ENCODE results near the gene ARHGAP25. TPM values are rescaled to one million over a fixed set of nuclear protein-coding genes. Genes with fewer than 3 reads are reported as not detected.

Gene ARHGAP25
- total RNA-seq, 1 donor from 2014 or later, result 1.2 TPM

DNA sequence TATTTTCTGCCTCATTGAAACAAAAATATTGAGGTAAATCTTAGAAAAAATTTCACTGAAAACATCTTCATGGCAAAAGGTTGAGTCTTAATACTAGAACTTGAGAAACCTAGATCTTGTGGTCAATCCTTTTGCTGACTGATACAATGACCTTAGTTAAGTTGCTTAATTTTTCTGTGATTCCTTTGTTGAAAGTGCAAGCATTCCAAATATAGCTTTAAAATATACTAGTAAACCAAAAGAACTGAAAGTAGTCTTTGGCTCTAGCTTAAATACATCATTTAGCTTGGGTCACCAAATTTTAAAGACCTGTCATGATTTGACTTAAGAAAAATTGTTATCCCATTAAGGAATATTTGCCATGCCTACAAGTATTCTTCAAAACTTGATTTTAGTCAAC is 119.9 kb downstream of the ARHGAP25 start:
- no peak for DNase-seq (ENCODE audit: low spot score in 2 of 2)
- no peak for FAIRE-seq

DNA sequence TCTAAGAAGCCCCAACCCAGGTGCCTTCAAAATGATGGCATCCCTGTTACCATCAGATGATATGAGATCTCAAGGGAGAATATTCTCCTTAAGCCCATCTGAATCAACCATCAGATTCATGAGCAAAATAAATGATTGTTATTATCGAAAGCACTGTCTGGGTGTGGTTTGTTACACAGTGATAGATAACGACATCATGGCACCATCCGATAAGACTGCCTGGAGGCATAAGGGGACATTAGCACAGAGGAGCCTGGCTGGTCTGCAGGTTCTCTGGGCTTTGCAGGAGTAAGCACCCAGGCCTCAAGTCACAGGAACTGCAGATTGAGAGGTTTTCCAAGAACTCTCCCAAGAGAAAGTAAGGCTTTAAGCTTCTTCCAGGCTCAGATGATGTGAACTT is 120.9 kb downstream of the ARHGAP25 start:
- FAIRE-seq, result no peak
- DNase-seq (ENCODE audit: low spot score in 2 of 2), result no peak

DNA sequence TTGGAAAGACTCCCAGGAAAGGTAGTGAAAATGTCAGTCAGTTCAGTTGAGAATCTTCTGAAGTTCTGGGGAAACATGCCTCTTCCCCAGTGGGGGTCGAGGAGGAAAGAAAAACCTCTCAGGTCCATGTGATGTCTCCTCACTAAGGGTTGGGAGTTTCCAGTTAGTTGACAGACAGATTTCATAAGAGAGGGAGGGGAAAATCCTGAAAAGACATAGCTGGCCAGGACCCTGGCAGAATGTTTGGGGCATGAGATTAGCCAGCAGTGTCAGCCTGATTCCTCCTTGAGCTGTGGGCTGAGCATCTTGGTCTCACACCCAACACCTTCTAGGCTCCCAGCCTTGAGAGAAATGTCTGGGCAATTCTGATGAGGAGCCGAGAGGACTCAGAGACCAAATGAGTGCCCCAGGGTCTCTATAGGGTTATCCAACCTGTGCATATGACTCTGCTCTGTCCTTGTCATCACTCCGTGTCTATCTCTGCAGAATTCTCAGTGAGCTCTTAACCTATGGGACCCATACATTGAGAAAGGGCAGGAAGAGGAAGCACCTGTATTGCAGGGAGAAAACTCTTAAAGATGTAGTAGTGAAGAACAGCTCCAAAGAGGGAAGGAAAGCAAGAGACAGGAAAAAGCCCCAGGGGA is 122.7 kb downstream of the ARHGAP25 start:
- no peak for FAIRE-seq
- no peak for DNase-seq (ENCODE audit: low spot score in 2 of 2)

DNA sequence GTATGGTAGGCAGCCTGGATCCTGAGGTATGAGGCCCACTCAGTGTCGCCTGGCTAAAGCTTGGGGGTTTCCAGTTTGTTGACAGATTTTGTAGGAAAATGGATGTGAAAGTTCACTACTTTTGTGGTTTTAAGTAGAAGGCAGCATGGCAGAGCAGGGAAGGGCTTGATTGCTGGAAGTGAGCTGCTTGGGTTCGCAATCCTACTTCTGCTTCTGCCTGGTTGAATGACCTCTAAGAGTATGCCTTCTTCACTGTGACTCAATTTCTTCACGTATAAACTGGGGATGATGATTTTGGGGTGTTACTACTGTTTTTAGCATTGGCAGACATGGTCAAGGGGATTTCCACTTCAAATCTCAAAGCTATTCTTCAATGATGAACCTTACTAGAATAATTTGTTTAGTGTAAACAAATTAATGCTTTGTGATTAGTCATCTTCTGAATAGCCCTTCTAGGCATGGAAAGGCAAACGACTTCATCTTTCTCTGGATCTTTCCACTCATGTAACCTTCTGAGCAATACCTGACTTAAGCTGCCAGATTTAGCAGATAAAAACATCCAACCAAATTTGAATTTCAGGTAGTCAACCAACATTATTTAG is 123.3 kb downstream of the ARHGAP25 start:
- no peak for FAIRE-seq
- no peak for DNase-seq (ENCODE audit: low spot score in 2 of 2)

DNA sequence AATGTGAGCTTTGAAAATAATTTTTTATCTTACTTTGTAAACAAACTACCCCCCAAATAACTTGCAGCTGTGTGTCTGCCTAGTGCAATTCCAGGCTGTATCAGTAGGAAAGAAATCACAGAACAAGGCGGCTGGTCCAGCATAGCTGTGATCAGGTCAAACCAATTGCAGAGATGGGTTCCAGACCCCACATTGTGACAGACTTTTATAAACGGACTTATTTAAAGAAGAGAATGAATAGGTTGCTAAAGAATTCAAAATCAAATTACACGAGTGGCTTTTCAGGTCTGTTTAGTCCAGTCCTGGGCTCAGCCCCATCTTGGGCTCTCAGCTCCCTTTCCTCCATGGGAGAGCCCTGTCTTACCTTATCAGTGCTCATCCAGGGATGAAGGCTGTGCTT is 125.5 kb downstream of the ARHGAP25 start:
- no peak for FAIRE-seq
- no peak for DNase-seq (ENCODE audit: low spot score in 2 of 2)

DNA sequence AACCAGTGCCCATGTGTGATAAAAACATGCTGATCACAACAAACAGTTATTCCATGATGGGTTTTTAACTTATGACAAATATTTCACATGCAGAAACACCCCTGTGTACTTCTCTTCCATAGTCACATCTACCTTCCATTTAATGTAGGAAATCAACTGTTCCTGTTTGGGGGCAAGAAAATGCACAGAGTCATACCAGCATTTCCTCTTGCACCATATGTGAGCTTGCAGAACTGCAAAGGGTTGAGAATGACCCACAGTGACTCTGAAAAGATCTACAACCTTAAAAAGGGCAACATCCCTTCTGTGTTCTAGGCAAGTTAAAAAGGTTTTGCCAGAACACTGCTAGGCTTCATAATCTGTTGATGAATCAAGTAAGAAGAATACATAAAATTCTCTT is 126.7 kb downstream of the ARHGAP25 start:
- FAIRE-seq, result no peak
- no peak for DNase-seq (ENCODE audit: low spot score in 2 of 2)

DNA sequence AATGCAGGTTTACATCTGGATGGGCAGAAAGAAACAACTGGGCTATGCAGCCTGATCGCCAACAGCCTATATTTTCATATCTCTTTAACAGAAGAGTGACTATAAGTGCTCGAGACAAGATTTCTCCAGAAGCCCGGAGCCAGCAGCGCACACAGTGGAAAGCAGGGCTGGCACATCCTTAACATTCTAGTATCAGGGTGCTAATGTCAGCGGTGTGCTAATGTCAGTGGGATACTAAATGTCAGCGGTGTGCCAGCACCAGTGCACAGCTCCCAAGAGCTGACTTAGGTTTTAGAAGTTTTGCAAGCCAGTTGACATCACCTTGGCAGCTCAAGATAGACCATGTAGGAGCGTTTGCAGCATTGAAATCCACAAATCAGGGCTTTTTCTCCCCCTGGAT is 128.3 kb downstream of the ARHGAP25 start:
- FAIRE-seq (no peak), DNase-seq (ENCODE audit: low spot score in 2 of 2) (no peak)

DNA sequence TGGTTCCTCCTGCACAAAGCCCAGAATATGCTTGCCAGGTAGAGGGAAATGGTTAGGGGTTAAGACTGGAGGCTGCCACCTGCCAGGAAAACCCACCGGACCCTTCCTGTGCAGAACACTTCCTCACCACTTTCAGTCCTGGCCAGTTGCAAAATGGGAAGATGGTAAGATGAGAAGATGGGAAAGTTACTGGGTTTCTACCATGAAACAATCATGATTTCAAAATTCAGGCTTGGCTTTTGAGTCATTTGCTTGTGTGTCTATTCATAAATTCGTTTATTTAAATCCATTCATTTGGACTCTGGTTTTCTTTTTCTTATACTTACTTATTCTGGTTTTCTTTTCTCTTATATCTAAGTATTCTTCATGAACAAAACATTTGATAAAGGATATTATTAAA is 129.4 kb downstream of the ARHGAP25 start:
- DNase-seq (ENCODE audit: low spot score in 2 of 2), result no peak
- FAIRE-seq, result no peak

DNA sequence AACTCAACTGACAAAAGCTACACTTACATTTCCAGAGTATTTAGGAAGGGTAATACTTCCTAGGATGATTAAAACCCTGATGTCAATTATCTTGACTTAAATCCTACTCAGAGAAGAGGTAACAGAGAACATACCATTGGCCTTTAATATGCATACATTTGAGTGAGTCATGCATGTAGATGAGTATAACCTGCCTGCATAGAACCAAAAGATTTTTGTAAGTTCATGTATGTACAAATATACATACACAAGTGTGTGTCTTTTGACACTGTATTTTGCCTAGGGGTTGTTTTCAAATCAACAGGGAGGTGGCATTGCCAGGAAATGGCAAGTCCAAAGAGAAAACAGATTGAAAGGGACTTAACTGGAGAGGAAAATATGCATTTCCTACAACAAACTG is 130.5 kb downstream of the ARHGAP25 start:
- no peak for FAIRE-seq
- no peak for DNase-seq (ENCODE audit: low spot score in 2 of 2)

DNA sequence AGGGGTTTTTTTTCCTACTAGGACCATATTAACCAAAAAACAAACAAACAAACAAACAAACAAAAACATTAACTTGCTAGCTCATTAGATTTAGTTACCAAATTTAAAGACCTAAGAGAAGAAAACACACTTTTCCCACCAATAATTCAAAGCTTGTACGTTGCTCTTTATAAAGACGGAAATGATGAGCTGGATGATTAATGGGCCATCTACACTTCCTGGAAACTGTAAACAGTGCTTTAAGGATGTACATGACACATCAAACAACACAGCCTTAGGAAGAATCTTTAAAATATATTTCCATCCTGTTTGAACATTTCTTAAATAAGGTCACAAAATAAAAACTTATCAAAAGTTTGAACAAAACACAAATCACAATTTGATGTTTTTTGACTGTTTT is 135.6 kb downstream of the ARHGAP25 start:
- FAIRE-seq (no peak), DNase-seq (ENCODE audit: low spot score in 2 of 2) (no peak)

DNA sequence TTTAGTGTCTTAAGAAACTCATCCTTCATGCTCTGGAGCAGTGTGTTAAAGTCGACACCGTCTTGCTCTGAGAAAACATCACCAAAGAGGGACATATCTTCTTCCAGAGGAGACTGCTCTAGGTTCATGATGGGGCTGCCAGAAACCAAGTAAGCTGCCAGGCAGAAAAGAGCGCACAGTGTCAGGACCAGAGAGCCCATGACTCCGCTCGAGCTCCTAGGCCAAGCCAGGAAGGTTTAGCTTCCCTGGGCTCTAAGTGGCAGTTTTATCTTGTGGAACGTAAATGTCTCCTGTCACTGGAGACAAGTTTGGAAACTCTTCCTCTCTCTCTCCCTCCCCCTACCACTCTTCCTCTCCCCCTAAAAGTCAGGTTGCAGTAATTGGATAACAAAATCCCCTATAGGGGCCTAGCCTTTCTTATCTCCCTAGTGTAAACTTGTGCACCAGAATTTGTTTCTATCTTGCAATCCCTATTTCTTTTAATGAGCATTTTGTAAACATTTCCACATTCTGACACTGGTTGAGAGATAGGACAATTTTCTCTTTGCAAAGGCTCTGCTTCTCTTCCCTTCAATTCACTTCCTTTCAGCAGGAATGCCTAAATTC is 136.7 kb downstream of the ARHGAP25 start, which contains the start of gene BMP10:
Gene BMP10, minus strand, starts transcription at position 239 of the 606 bp plus-strand sequence. Its CDS starts 39 bp downstream, at position 200.
- no peak for DNase-seq (ENCODE audit: low spot score in 2 of 2)
- FAIRE-seq, result no peak

Other genes with a start within 250 kb of the ARHGAP25 start
- gene PROKR1, start 91.2 kb upstream of the ARHGAP25 start, total RNA-seq, result 0.82 TPM
- not detected for gene BMP10, start 136.6 kb downstream of the ARHGAP25 start, total RNA-seq
- not detected for gene GKN2, start 218.1 kb downstream of the ARHGAP25 start, total RNA-seq
- not detected for gene GKN1, start 239.8 kb downstream of the ARHGAP25 start, total RNA-seq

All from frontal cortex (tissue), 4 donors.